Activated CD8-positive, alpha-beta T cell treated with anti-CD3 and anti-CD28 coated beads for 36 hours (primary cell): ENCODE data around the gene SART3. TPM values are rescaled to one million over a fixed set of nuclear protein-coding genes. Genes with fewer than 3 reads are reported as not detected.

Experiments used
- ATAC-seq: fragments of 200-7000 bp; cut with Tn5 transposase; one replicate; pipeline ENCODE4 v1.10.0; 2021; ENCODE audit warnings: mild to moderate bottlenecking, moderate library complexity
- CTCF ChIA-PET: fragments of 350-600 bp; sonication (Branson Sonifier 250); formaldehyde crosslinking; loops from one replicate; lab custom pipeline; 2021; ENCODE audit warnings: antibody characterized with exemption; lab: Charles Lee
- POLR2A ChIA-PET: fragments of 350-600 bp; sonication (Branson Sonifier 250); formaldehyde crosslinking; loops from one replicate; lab custom pipeline; 2021; ENCODE audit warnings: antibody characterized with exemption; lab: Charles Lee
- DNase-seq: peaks from one replicate; pipeline ENCODE4 v3.0.0-alpha.2; 2020
- H3K27ac Mint-ChIP-seq: one replicate; pipeline ENCODE4 v1.8.0; 2021; ENCODE audit warnings: mild to moderate bottlenecking, mixed read lengths
- H3K27me3 Mint-ChIP-seq: one replicate; pipeline ENCODE4 v1.8.0; 2021; ENCODE audit warnings: mixed read lengths
- H3K36me3 Mint-ChIP-seq: one replicate; pipeline ENCODE4 v1.8.0; 2021; ENCODE audit warnings: low read depth, mixed read lengths
- H3K4me1 Mint-ChIP-seq: one replicate; pipeline ENCODE4 v1.8.0; 2021; ENCODE audit warnings: low read depth, mixed read lengths
- H3K4me3 Mint-ChIP-seq: one replicate; pipeline ENCODE4 v1.8.0; 2021; ENCODE audit warnings: mild to moderate bottlenecking, moderate library complexity, mixed read lengths
- H3K9me3 Mint-ChIP-seq: one replicate; pipeline ENCODE4 v1.8.0; 2021; ENCODE audit warnings: mixed read lengths
- CTCF ChIP-seq: fragments of 200-600 bp; IDR thresholded peaks from one replicate; pipeline ENCODE4 v1.8.0; 2022; ENCODE audit warnings: antibody characterized with exemption, mild to moderate bottlenecking
- intact Hi-C: fragments of 100-400 bp; cut with micrococcal nuclease; formaldehyde crosslinking; loops from one replicate; pipeline ENCODE4 v1.10.0; 2022
- total RNA-seq, 2 experiments: library from RNA; stranded (reverse); gene quantifications; one replicate each; pipeline ENCODE4 v1.2.3, GENCODE V29; 2021

SART3 gene
- total RNA-seq, 2 experiments from 2014 or later = 80.1 to 81.4 TPM

GRCh38 chr12:108566452-108566851 is 5.5 kb upstream of the SART3 start:
- CTCF ChIA-PET = interaction anchor here (1.6 to 24.3 kb wide), 6 partner anchors 49 to 237 kb away, joined by 6 to 645 read pairs (median 28); partner anchors contain the start of gene SELPLG
- Mint-ChIP-seq H3K4me1 (peaks cover 70% of the 10 kb centered on the region), H3K27me3 (no peaks in the 10 kb centered on the region), H3K9me3 (no peaks in the 10 kb centered on the region), H3K4me3 (no peak overlapping the region), H3K27ac (peak overlapping the region; percentile 75), H3K36me3 (peaks cover 57% of the 10 kb centered on the region)
- no peak for DNase-seq
- ATAC-seq = no peak
- TF ChIP-seq CTCF = no peak
- intact Hi-C loops = loop anchor here (10.0 kb wide), 1 partner anchor 388 kb away; no protein-coding TSS in a partner anchor
- POLR2A ChIA-PET = interaction anchor here (0.5 to 14.9 kb wide), 4 partner anchors 51 to 258 kb away, joined by 3 to 225 read pairs (median 42); partner anchors contain the start of gene SELPLG

GRCh38 chr12:108565976-108566375 is 5.0 kb upstream of the SART3 start:
- peak; percentile 81 for DNase-seq
- POLR2A ChIA-PET = interaction anchor here (0.5 to 14.9 kb wide), 4 partner anchors 52 to 258 kb away, joined by 3 to 225 read pairs (median 42); partner anchors contain the start of gene SELPLG
- intact Hi-C loops = loop anchor here (10.0 kb wide), 1 partner anchor 389 kb away; no protein-coding TSS in a partner anchor
- Mint-ChIP-seq H3K4me3 (no peak overlapping the region), H3K27ac (peak overlapping the region; percentile 75), H3K36me3 (peaks cover 57% of the 10 kb centered on the region), H3K9me3 (no peaks in the 10 kb centered on the region), H3K27me3 (no peaks in the 10 kb centered on the region), H3K4me1 (peaks cover 67% of the 10 kb centered on the region)
- CTCF ChIA-PET = interaction anchor here (1.6 to 24.3 kb wide), 6 partner anchors 50 to 238 kb away, joined by 6 to 645 read pairs (median 28); partner anchors contain the start of gene SELPLG
- TF ChIP-seq CTCF = no peak
- no peak for ATAC-seq

GRCh38 chr12:108565146-108565545 is 4.2 kb upstream of the SART3 start:
- no peak for DNase-seq
- POLR2A ChIA-PET = interaction anchor here (6.7 to 14.9 kb wide), 2 partner anchors 52 to 65 kb away, joined by 78 to 225 read pairs; partner anchors contain the start of gene SELPLG
- no peak overlapping the region for H3K4me3 Mint-ChIP-seq
- no peak for ATAC-seq
- no peaks in the 10 kb centered on the region for H3K27me3 Mint-ChIP-seq
- intact Hi-C loops = loop anchor here (10.0 kb wide), 1 partner anchor 390 kb away; no protein-coding TSS in a partner anchor
- H3K9me3 Mint-ChIP-seq = no peaks in the 10 kb centered on the region
- peaks cover 59% of the 10 kb centered on the region for H3K4me1 Mint-ChIP-seq
- TF ChIP-seq CTCF = no peak
- H3K27ac Mint-ChIP-seq = peak overlapping the region; percentile 100
- CTCF ChIA-PET = interaction anchor here (0.6 to 24.3 kb wide), 10 partner anchors 8 to 386 kb away, joined by 3 to 645 read pairs (median 10); partner anchors contain the start of gene SELPLG
- H3K36me3 Mint-ChIP-seq = peaks cover 56% of the 10 kb centered on the region

- H3K27ac Mint-ChIP-seq = peak overlapping the region; percentile 100
- intact Hi-C loops = loop anchor here (5.0 to 10.0 kb wide), 2 partner anchors 238 to 390 kb away; no protein-coding TSS in a partner anchor
- POLR2A ChIA-PET = interaction anchor here (6.7 to 14.9 kb wide), 2 partner anchors 53 to 66 kb away, joined by 78 to 225 read pairs; partner anchors contain the start of gene SELPLG
- ATAC-seq = no peak
- no peaks in the 10 kb centered on the region for H3K27me3 Mint-ChIP-seq
- CTCF ChIA-PET = interaction anchor here (0.6 to 24.3 kb wide), 10 partner anchors 9 to 386 kb away, joined by 3 to 645 read pairs (median 10); partner anchors contain the start of gene SELPLG
- no peak for TF ChIP-seq CTCF
- H3K9me3 Mint-ChIP-seq = no peaks in the 10 kb centered on the region
- no peak for DNase-seq
- peaks cover 58% of the 10 kb centered on the region for H3K36me3 Mint-ChIP-seq
- peaks cover 59% of the 10 kb centered on the region for H3K4me1 Mint-ChIP-seq
- H3K4me3 Mint-ChIP-seq = no peak overlapping the region
Measured at GRCh38 chr12:108564724-108565123, 3.8 kb upstream of the SART3 start.
